Measurements from ENCODE around the gene ANKIB1.

GRCh38 chr7:92228100-92228499 lies 17.7 kb upstream of the ANKIB1 start:
- TF ChIP-seq CTCF (conservative IDR thresholded peaks at IDR 0.05; ENCODE audit: low read depth, low read length) (no peak), EZH2 (IDR thresholded peaks at IDR 0.05; ENCODE audit: borderline replicate concordance, low read depth, low read length, poor library complexity, severe bottlenecking) (no peak)

Data from A673 (cell line).